A549 treated with Hydrocortisone at 1 μM for 4 hours (cell line): ENCODE results near the gene ARRDC4. TPM values are rescaled to one million over a fixed set of nuclear protein-coding genes. Genes with fewer than 3 reads are reported as not detected.

Experiments used
- total RNA-seq: library from RNA; stranded (reverse); fragments of 200-300 nt; extraction: Qiagen RNA extraction; gene quantifications from 5 replicates; pipeline ENCODE4 v1.2.3, GENCODE V29; 2022

ARRDC4 gene
- total RNA-seq = 0.09 to 0.23 TPM (median 0.16 TPM) in 5 replicates

DNA sequence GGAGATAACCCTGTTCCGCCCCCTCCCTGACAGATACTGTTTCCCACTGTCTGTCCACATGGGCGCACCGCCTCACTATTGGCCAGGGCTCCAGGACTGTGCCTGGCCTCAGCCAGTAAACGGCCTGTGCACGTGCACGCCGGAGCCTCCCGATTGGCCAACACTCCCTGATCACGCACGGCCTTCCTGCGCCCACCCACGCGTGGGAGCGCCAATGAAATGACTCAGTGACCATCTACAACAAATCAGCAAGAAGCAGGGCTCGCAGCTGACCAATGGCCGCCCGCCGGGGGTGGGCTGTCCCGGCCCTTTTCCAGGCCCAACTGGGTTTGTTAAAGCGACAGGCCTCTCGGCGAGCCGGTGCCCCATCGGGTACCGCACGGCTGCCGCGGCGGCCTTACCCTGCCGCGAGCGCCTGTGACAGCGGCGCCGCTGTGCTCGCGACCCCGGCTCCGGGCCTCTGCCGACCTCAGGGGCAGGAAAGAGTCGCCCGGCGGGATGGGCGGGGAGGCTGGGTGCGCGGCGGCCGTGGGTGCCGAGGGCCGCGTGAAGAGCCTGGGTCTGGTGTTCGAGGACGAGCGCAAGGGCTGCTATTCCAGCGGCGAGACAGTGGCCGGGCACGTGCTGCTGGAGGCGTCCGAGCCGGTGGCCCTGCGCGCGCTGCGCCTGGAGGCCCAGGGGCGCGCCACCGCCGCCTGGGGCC is at the start of gene ARRDC4:
ARRDC4 (plus strand) TSS at position 340 of the 703 bp plus-strand sequence; CDS start at position 499, 159 bp downstream.

